H1 (cell line): ENCODE data around the gene TMEM200B. TPM values are rescaled to one million over a fixed set of nuclear protein-coding genes. Genes with fewer than 3 reads are reported as not detected.

Experiments
- KDM5A ChIP-seq: fragments of 200-600 bp; IDR thresholded peaks from 2 replicates; pipeline ENCODE4 v1.7.1; 2012; ENCODE audit warnings: mild to moderate bottlenecking, low read length, inconsistent platforms, mixed read lengths
- ZNF274 ChIP-seq: IDR thresholded peaks from 2 replicates; pipeline ENCODE4 v1.7.0; 2012; ENCODE audit warnings: low read length, borderline replicate concordance; ENCODE audit errors: extremely low read depth
- polyA plus RNA-seq, 7 experiments: library from polyadenylated mRNA; depleted of rRNA in 3 of 7; stranded (reverse) in 5 of 7; unstranded in 2 of 7; fragments of >200 nt in 5 of 7; fragments of 200-250 nt in 2 of 7; gene quantifications; 1 replicate in 5 of 7; 2 replicates in 1 of 7; 4 replicates in 1 of 7; pipeline versions ENCODE4 v1.2.1 to v1.2.3, GENCODE V29; 2011 to 2013; ENCODE audit warnings: missing spikeins in 2 of 7, mixed read lengths in 2 of 7
- total RNA-seq: library from RNA; stranded (reverse); fragmentation: NEBNext Ultra II Directional; extraction: Animal tissue kit (Norgen Biotek cat#: 25700); gene quantifications from 2 replicates; pipeline ENCODE4 v1.2.1, GENCODE V29; 2021
- TF ChIP-seq, protein P1 (sequence below), 3 experiments: IDR thresholded peaks; 1 replicate in 2 of 3; 2 replicates in 1 of 3; pipeline versions ENCODE4 v1.5.1 to v1.6.1; 2011; ENCODE audit warnings: low read length in 3 of 3, mild to moderate bottlenecking in 3 of 3, inconsistent platforms in 2 of 3, low read depth in 1 of 3, moderate library complexity in 1 of 3; ENCODE audit not compliant: insufficient read depth in 1 of 3; ENCODE audit errors: control extremely low read depth in 1 of 3

TMEM200B gene
- total and polyA plus RNA-seq, 2 of the 8 experiments (the other 6 are each of a cell fraction or from before 2014, with no cell fraction given): 4.9 to 11.0 TPM

DNA sequence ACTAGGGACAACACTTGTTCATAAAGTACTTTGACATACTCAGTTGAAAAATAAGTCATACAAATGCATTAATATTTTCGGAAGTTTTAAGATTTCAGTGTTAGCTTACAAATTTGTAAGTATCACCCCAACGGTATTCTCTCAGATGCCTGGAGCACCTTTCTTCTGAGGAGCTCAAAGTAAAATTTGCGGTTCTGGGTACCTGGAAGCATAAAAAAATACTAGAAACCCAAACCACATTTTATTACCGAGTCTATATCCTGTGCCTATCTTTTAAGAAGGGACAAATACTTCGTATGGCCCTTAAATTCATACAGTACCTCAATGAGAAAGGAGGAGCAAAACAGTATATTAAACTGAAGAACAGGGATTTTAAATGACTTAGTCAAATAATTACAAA lies 47.8 kb upstream of the TMEM200B start (continued):
- TF ChIP-seq KDM5A: no peak
- no peak for TF ChIP-seq ZNF274
- TF ChIP-seq, protein P1, sequence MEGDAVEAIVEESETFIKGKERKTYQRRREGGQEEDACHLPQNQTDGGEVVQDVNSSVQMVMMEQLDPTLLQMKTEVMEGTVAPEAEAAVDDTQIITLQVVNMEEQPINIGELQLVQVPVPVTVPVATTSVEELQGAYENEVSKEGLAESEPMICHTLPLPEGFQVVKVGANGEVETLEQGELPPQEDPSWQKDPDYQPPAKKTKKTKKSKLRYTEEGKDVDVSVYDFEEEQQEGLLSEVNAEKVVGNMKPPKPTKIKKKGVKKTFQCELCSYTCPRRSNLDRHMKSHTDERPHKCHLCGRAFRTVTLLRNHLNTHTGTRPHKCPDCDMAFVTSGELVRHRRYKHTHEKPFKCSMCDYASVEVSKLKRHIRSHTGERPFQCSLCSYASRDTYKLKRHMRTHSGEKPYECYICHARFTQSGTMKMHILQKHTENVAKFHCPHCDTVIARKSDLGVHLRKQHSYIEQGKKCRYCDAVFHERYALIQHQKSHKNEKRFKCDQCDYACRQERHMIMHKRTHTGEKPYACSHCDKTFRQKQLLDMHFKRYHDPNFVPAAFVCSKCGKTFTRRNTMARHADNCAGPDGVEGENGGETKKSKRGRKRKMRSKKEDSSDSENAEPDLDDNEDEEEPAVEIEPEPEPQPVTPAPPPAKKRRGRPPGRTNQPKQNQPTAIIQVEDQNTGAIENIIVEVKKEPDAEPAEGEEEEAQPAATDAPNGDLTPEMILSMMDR (IDR thresholded peaks at IDR 0.05; ENCODE audit: control extremely low read depth in 1 of 3, insufficient read depth in 1 of 3, low read depth in 1 of 3, low read length in 3 of 3): no peak
